Activated CD4-positive, alpha-beta T cell treated with anti-CD3 and anti-CD28 coated beads, Interleukin-2, amount 50 U/mL, for 48 hours (primary cell): ENCODE results near the gene TGM3.

ENCODE experiments used
- DNase-seq, 2 experiments: peaks; one replicate each; pipeline ENCODE4 v3.0.0-alpha.2; 2020

TGM3 gene

GRCh38 chr20:2285193-2285592, 10.6 kb upstream of the TGM3 start:
- DNase-seq, result no peak

GRCh38 chr20:2285613-2286012, 10.2 kb upstream of the TGM3 start:
- DNase-seq, result no peak

- no peak for DNase-seq
Observed at GRCh38 chr20:2287504-2287903, 8.3 kb upstream of the TGM3 start.

GRCh38 chr20:2289475-2289874, 6.3 kb upstream of the TGM3 start:
- no peak for DNase-seq

- DNase-seq, result no peak
Observed at GRCh38 chr20:2290486-2290885, 5.3 kb upstream of the TGM3 start.

- no peak for DNase-seq
Observed at GRCh38 chr20:2292416-2293110, 3.2 kb upstream of the TGM3 start.

GRCh38 chr20:2293486-2293885, 2.3 kb upstream of the TGM3 start:
- no peak for DNase-seq

GRCh38 chr20:2293971-2294370, 1.8 kb upstream of the TGM3 start:
- no peak for DNase-seq

- DNase-seq, result no peak
Observed at GRCh38 chr20:2295286-2295685, 515 bp upstream of the TGM3 start.

GRCh38 chr20:2296524-2297356, 939 bp downstream of the TGM3 start:
- DNase-seq, result no peak

- DNase-seq, result no peak
Observed at GRCh38 chr20:2297357-2297728, 1.5 kb downstream of the TGM3 start.

- no peak for DNase-seq
Observed at GRCh38 chr20:2298116-2298515, 2.3 kb downstream of the TGM3 start.

- DNase-seq, result no peak
Observed at GRCh38 chr20:2298701-2299100, 2.9 kb downstream of the TGM3 start.

GRCh38 chr20:2299301-2299700, 3.5 kb downstream of the TGM3 start:
- DNase-seq, result no peak

GRCh38 chr20:2300002-2300401, 4.2 kb downstream of the TGM3 start:
- DNase-seq, result no peak

GRCh38 chr20:2300420-2300819, 4.6 kb downstream of the TGM3 start:
- DNase-seq, result no peak

- DNase-seq, result no peak
Observed at GRCh38 chr20:2301164-2301622, 5.4 kb downstream of the TGM3 start.

GRCh38 chr20:2302384-2303060, 6.7 kb downstream of the TGM3 start:
- DNase-seq, result no peak

GRCh38 chr20:2303673-2304072, 7.9 kb downstream of the TGM3 start:
- DNase-seq, result no peak

GRCh38 chr20:2304180-2304579, 8.4 kb downstream of the TGM3 start:
- no peak for DNase-seq

- no peak for DNase-seq
Observed at GRCh38 chr20:2305029-2305428, 9.2 kb downstream of the TGM3 start.

- DNase-seq, result no peak
Observed at GRCh38 chr20:2305479-2305878, 9.7 kb downstream of the TGM3 start.

GRCh38 chr20:2305946-2306345, 10.1 kb downstream of the TGM3 start:
- DNase-seq, result no peak

GRCh38 chr20:2307136-2307535, 11.3 kb downstream of the TGM3 start:
- DNase-seq, result no peak
